CD14-positive monocyte (primary cell): Measurements from ENCODE around the gene SYNE2. TPM values are rescaled to one million over a fixed set of nuclear protein-coding genes. Genes with fewer than 3 reads are reported as not detected.

ENCODE experiments used
- DNase-seq, 3 donors: peaks; one replicate each; pipeline ENCODE4 v3.0.0-alpha.2; 2011 to 2022
- H2AFZ ChIP-seq: 2 replicates; pipeline ENCODE4 v1.6.0; 2012; ENCODE audit warnings: mild to moderate bottlenecking, low read depth, low read length, inconsistent platforms; ENCODE audit not compliant: insufficient read depth, poor library complexity, severe bottlenecking
- H3K27ac ChIP-seq, 2 donors: 1 replicate in 1 of 2; 2 replicates in 1 of 2; pipeline ENCODE4 v1.5.1; 2012 to 2013; ENCODE audit warnings: low read length in 2 of 2, control low read depth in 1 of 2, inconsistent platforms in 1 of 2, low read depth in 1 of 2, mild to moderate bottlenecking in 1 of 2
- H3K27me3 ChIP-seq, 2 donors: one replicate each; pipeline versions ENCODE4 v1.6.0 to v1.6.1; 2011 to 2013; ENCODE audit warnings: low read length in 2 of 2; ENCODE audit not compliant: control insufficient read depth in 2 of 2, insufficient read depth in 2 of 2
- H3K36me3 ChIP-seq, 2 donors: replicated peaks in 1 of 2; 1 replicate in 1 of 2; 2 replicates in 1 of 2; pipeline versions ENCODE4 v1.5.1 to v1.6.1; 2012 to 2013; ENCODE audit warnings: low read length in 2 of 2, control low read depth in 1 of 2, inconsistent platforms in 1 of 2, mild to moderate bottlenecking in 1 of 2; ENCODE audit not compliant: insufficient read depth in 2 of 2, control insufficient read depth in 1 of 2
- H3K4me1 ChIP-seq, 2 donors: 1 replicate in 1 of 2; 2 replicates in 1 of 2; pipeline versions ENCODE4 v1.5.1 to v1.6.1; 2012 to 2013; ENCODE audit warnings: low read length in 2 of 2, control low read depth in 1 of 2, inconsistent platforms in 1 of 2, mild to moderate bottlenecking in 1 of 2, moderate library complexity in 1 of 2; ENCODE audit not compliant: insufficient read depth in 2 of 2, control insufficient read depth in 1 of 2
- H3K4me2 ChIP-seq: replicated peaks from 2 replicates; pipeline ENCODE3; 2012; ENCODE audit warnings: low read length, moderate library complexity, mild to moderate bottlenecking; ENCODE audit not compliant: poor library complexity, severe bottlenecking; ENCODE audit errors: extremely low read depth
- H3K4me3 ChIP-seq, 3 experiments: fragments of 200-600 bp in 1 of 3; sonication (generic) in 1 of 3; replicated peaks in 1 of 3; 1 replicate in 2 of 3; 2 replicates in 1 of 3; pipeline ENCODE4 v1.5.1; 2011 to 2013; ENCODE audit warnings: low read length in 3 of 3, mild to moderate bottlenecking in 3 of 3, control low read depth in 2 of 3, low read depth in 2 of 3, inconsistent platforms in 1 of 3, moderate library complexity in 1 of 3
- H3K79me2 ChIP-seq: 2 replicates; pipeline ENCODE4 v1.6.0; 2012; ENCODE audit warnings: mild to moderate bottlenecking, control low read depth, inconsistent platforms, low read length, moderate library complexity; ENCODE audit not compliant: insufficient read depth
- H3K9ac ChIP-seq: 2 replicates; pipeline ENCODE4 v1.6.0; 2017; ENCODE audit warnings: low read length, mild to moderate bottlenecking; ENCODE audit not compliant: insufficient read depth, poor library complexity, severe bottlenecking
- H3K9me3 ChIP-seq, 2 donors: replicated peaks in 1 of 2; 1 replicate in 1 of 2; 2 replicates in 1 of 2; pipeline versions ENCODE4 v1.5.1 to v1.6.1; 2012 to 2013; ENCODE audit warnings: low read length in 2 of 2, control low read depth in 1 of 2; ENCODE audit not compliant: control insufficient read depth in 1 of 2, insufficient read depth in 1 of 2
- H4K20me1 ChIP-seq: 2 replicates; pipeline ENCODE4 v1.6.0; 2012; ENCODE audit warnings: mild to moderate bottlenecking, low read length, control low read depth, moderate library complexity; ENCODE audit not compliant: insufficient read depth
- H3K27ac Mint-ChIP-seq, 7 donors: one replicate each; pipeline ENCODE4 v1.8.0; 2020; ENCODE audit warnings: mild to moderate bottlenecking in 7 of 7, mixed read lengths in 7 of 7, moderate library complexity in 6 of 7, inconsistent platforms in 2 of 7
- H3K27me3 Mint-ChIP-seq, 3 donors: one replicate each; pipeline ENCODE4 v1.8.0; 2021 to 2022; ENCODE audit warnings: low read depth in 3 of 3, mild to moderate bottlenecking in 3 of 3, mixed read lengths in 3 of 3, moderate library complexity in 3 of 3, inconsistent platforms in 1 of 3
- H3K36me3 Mint-ChIP-seq, 2 donors: one replicate each; pipeline ENCODE4 v1.8.0; 2020; ENCODE audit warnings: mixed read lengths in 2 of 2, inconsistent platforms in 1 of 2, mild to moderate bottlenecking in 1 of 2
- H3K4me1 Mint-ChIP-seq: one replicate; pipeline ENCODE4 v1.8.0; 2020; ENCODE audit warnings: mild to moderate bottlenecking, mixed read lengths
- H3K4me3 Mint-ChIP-seq, 2 donors: one replicate each; pipeline ENCODE4 v1.8.0; 2020; ENCODE audit warnings: mild to moderate bottlenecking in 2 of 2, mixed read lengths in 2 of 2, moderate library complexity in 1 of 2
- H3K9me3 Mint-ChIP-seq, 7 donors: one replicate each; pipeline ENCODE4 v1.8.0; 2020 to 2022; ENCODE audit warnings: mixed read lengths in 7 of 7, mild to moderate bottlenecking in 6 of 7, moderate library complexity in 6 of 7, inconsistent platforms in 2 of 7
- CTCF ChIP-seq: fragments of 200-600 bp; IDR thresholded peaks from one replicate; pipeline ENCODE4 v1.8.0; 2022; ENCODE audit warnings: antibody characterized with exemption, mild to moderate bottlenecking
- WGBS: methylation state at CpG from one replicate; pipeline ENCODE4 v1.1.5; 2013; ENCODE audit warnings: missing lambda C conversion rate; ENCODE audit not compliant: insufficient coverage; 5-methylcytosine and 5-hydroxymethylcytosine counted together
- intact Hi-C, 2 donors: fragments of 100-400 bp; cut with micrococcal nuclease; formaldehyde crosslinking; loops; one replicate each; pipeline versions ENCODE4 v1.15.0 to v1.15.1; 2023
- polyA plus RNA-seq, 3 donors: library from polyadenylated mRNA; depleted of rRNA in 1 of 3; unstranded in 2 of 3; stranded (reverse) in 1 of 3; fragments of 300-500 nt in 2 of 3; fragments of >200 nt in 1 of 3; fragmentation: Illumina TruSeq in 2 of 3; gene quantifications; 1 replicate in 2 of 3; 2 replicates in 1 of 3; pipeline ENCODE4 v1.2.3, GENCODE V29; 2012 to 2021

SYNE2 gene
- polyA plus RNA-seq, 3 donors: 0.06 to 0.46 (median 0.44) TPM

- Histone ChIP-seq H2AFZ (no peak overlapping the region), H3K27ac (no peak overlapping the region), H3K4me2 (no peak overlapping the region), H3K36me3 (no peaks in the 10 kb centered on the region), H3K4me3 (no peak overlapping the region), H3K79me2 (no peaks in the 10 kb centered on the region), H4K20me1 (no peaks in the 10 kb centered on the region), H3K9me3 (no peaks in the 10 kb centered on the region), H3K9ac (no peak overlapping the region), H3K4me1 (no peaks in the 10 kb centered on the region), H3K27me3 (no peaks in the 10 kb centered on the region)
- no peaks in the 10 kb centered on the region for H3K9me3 Mint-ChIP-seq
- no peaks in the 10 kb centered on the region for H3K4me1 Mint-ChIP-seq
- WGBS: no CpG with 5 or more reads among the region's 1 CpG
- no peak overlapping the region for H3K27ac Mint-ChIP-seq
- no peak for DNase-seq
- intact Hi-C loops: no loop called here
- no peak overlapping the region for H3K4me3 Mint-ChIP-seq
- no peaks in the 10 kb centered on the region for H3K36me3 Mint-ChIP-seq
- no peak for TF ChIP-seq CTCF
- peaks cover 0 to 4% (median 4%) of the 10 kb centered on the region in 3 donors for H3K27me3 Mint-ChIP-seq
Observed at GRCh38 chr14:64255756-64256155, 403.0 kb downstream of the SYNE2 start.

GRCh38 chr14:64260418-64260817 lies 407.6 kb downstream of the SYNE2 start:
- Mint-ChIP-seq H3K4me3 (no peak overlapping the region), H3K27me3 (peaks cover 2 to 6% (median 4%) of the 10 kb centered on the region in 3 donors), H3K9me3 (peaks cover 0 to 2% (median 0%) of the 10 kb centered on the region in 7 donors), H3K4me1 (no peaks in the 10 kb centered on the region), H3K36me3 (no peaks in the 10 kb centered on the region), H3K27ac (no peak overlapping the region)
- no peak overlapping the region for H3K4me2 ChIP-seq
- no peak for TF ChIP-seq CTCF
- H3K9ac ChIP-seq: no peak overlapping the region
- intact Hi-C loops: no loop called here
- H3K27me3 ChIP-seq: no peaks in the 10 kb centered on the region
- no peaks in the 10 kb centered on the region for H3K36me3 ChIP-seq
- no peak overlapping the region for H3K27ac ChIP-seq
- H3K79me2 ChIP-seq: no peaks in the 10 kb centered on the region
- no peaks in the 10 kb centered on the region for H4K20me1 ChIP-seq
- WGBS: 93% methylated on average over 21 of the region's 21 CpGs
- H3K4me3 ChIP-seq: no peak overlapping the region
- DNase-seq: no peak
- H3K4me1 ChIP-seq: no peaks in the 10 kb centered on the region
- no peak overlapping the region for H2AFZ ChIP-seq
- no peaks in the 10 kb centered on the region for H3K9me3 ChIP-seq
